HUES64 (cell line): ENCODE results near the gene RTBDN.
"Not testable (repeated sequence)": the region's sequence is repeated elsewhere in the genome, so short reads cannot be mapped to it uniquely, and the experiment has no call there.

Experiments
- H3K27ac ChIP-seq: 2 replicates; pipeline ENCODE4 v1.7.0; 2013; ENCODE audit warnings: low read depth, low read length, inconsistent platforms
- H3K27me3 ChIP-seq: 2 replicates; pipeline ENCODE4 v1.6.1; 2013; ENCODE audit warnings: mild to moderate bottlenecking, low read length; ENCODE audit not compliant: insufficient read depth
- H3K36me3 ChIP-seq: 2 replicates; pipeline ENCODE4 v1.6.1; 2013; ENCODE audit warnings: mild to moderate bottlenecking, low read length; ENCODE audit not compliant: insufficient read depth
- H3K4me1 ChIP-seq: 2 replicates; pipeline ENCODE4 v1.6.1; 2013; ENCODE audit warnings: mild to moderate bottlenecking, low read length, moderate library complexity; ENCODE audit not compliant: insufficient read depth
- H3K4me3 ChIP-seq: 2 replicates; pipeline ENCODE4 v1.5.1; 2013; ENCODE audit warnings: mild to moderate bottlenecking, low read length, moderate library complexity
- H3K9ac ChIP-seq: 2 replicates; pipeline ENCODE4 v1.6.1; 2013; ENCODE audit warnings: mild to moderate bottlenecking, low read depth, low read length
- H3K9me3 ChIP-seq: 2 replicates; pipeline ENCODE4 v1.6.1; 2013; ENCODE audit warnings: low read depth, low read length; ENCODE audit not compliant: insufficient read depth
- WGBS: fragments of 150-250, 120-280 bp; methylation state at CpG from one replicate; pipeline ENCODE4 v1.1.7; 2013; ENCODE audit warnings: missing lambda C conversion rate; 5-methylcytosine and 5-hydroxymethylcytosine counted together

The RTBDN gene

DNA sequence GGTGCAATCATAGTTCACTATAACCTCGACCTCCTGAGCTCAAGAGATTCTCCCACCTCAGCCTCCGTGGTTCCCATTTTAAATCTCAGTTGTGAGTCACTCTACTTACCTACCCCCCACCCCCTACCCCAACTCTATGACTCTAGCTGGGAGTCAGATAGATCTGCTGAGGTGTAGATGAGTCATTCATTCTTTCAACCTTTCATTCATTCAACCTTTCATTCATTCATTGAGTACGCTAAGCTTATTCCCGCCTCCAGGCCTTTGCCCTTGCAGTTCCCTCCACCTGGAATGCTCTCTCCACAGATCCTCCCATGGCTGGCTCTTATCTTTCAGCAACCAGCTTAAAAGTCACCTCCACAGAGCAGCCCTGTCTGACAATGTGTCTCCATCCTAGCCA lies 2.8 kb upstream of the RTBDN start:
- no peak overlapping the region for H3K4me3 ChIP-seq
- peaks cover 50% of the 10 kb centered on the region for H3K27me3 ChIP-seq
- WGBS: 57% methylated on average over 4 of the region's 4 CpGs
- H3K27ac ChIP-seq: no peak overlapping the region
- H3K36me3 ChIP-seq: no peaks in the 10 kb centered on the region
- no peaks in the 10 kb centered on the region for H3K9me3 ChIP-seq
- peaks cover 19% of the 10 kb centered on the region for H3K4me1 ChIP-seq
- H3K9ac ChIP-seq: no peak overlapping the region

DNA sequence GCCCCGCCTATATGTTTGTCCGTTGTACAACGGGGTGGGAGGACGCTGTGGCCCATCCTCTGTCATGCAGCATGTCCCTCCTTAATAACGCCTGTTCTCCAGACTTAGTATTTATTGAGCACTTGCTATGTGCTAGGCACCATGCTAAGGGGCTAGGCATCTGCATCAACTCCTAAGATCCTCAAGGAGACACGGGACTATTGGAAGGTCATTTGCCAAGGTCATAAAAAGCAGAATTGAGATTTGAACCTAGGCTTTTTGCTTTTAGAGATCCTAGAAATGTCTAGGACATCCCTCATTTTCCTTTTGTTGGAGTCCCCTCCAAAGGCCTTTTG lies 2.1 kb upstream of the RTBDN start:
- H3K36me3 ChIP-seq: no peaks in the 10 kb centered on the region
- H3K9me3 ChIP-seq: no peaks in the 10 kb centered on the region
- H3K4me3 ChIP-seq: peak overlapping the region; percentile 65; the same call in 1 of the 2 replicates
- no peak overlapping the region for H3K9ac ChIP-seq
- H3K27ac ChIP-seq: no peak overlapping the region
- H3K27me3 ChIP-seq: peaks cover 58% of the 10 kb centered on the region
- peaks cover 16% of the 10 kb centered on the region for H3K4me1 ChIP-seq
- WGBS: 12% methylated on average over 6 of the region's 6 CpGs

DNA sequence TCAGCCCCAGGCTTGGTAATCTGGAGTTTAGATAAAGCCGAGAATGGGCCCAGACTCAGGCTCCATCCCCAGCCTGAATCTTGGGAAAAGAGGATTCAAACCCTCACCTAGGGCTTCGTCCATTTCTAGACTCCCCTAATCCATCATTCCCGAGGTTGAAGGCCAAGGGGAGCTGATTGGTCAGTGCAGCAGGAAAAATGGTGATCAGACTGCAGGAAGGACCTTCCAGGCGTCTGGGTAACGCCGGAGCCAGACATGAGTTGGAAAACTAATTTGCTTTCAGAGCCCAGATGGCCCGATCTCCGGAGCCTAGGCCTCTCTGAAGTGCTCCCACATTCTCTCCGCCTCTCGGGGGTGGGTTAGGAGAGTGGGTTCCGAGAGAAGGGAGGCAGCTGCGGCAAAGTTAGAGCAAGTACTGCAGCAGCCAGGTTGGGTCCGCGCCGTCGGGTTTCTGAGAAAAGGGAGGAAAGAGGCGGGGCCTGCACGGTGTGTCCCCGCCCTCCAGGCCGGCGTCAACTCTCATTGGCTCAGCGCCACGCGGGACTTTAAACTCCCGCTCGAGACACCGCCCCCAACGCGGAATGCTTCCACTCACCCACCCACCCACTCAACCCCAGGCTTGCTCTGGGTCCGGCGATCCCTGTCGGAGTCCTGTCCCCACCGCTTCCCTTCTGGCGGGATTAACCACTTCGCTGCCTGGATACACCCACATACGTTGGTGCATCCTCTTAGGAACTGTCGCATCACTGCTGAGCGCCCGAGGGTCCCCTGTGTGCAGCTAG lies 788 bp upstream of the RTBDN start:
- no peaks in the 10 kb centered on the region for H3K36me3 ChIP-seq
- WGBS: 13% methylated on average over 39 of the region's 39 CpGs
- no peaks in the 10 kb centered on the region for H3K9me3 ChIP-seq
- no peak overlapping the region for H3K27ac ChIP-seq
- peaks cover 12% of the 10 kb centered on the region for H3K4me1 ChIP-seq
- peaks cover 63% of the 10 kb centered on the region for H3K27me3 ChIP-seq
- H3K9ac ChIP-seq: no peak overlapping the region
- H3K4me3 ChIP-seq: peak overlapping the region; percentile 65

DNA sequence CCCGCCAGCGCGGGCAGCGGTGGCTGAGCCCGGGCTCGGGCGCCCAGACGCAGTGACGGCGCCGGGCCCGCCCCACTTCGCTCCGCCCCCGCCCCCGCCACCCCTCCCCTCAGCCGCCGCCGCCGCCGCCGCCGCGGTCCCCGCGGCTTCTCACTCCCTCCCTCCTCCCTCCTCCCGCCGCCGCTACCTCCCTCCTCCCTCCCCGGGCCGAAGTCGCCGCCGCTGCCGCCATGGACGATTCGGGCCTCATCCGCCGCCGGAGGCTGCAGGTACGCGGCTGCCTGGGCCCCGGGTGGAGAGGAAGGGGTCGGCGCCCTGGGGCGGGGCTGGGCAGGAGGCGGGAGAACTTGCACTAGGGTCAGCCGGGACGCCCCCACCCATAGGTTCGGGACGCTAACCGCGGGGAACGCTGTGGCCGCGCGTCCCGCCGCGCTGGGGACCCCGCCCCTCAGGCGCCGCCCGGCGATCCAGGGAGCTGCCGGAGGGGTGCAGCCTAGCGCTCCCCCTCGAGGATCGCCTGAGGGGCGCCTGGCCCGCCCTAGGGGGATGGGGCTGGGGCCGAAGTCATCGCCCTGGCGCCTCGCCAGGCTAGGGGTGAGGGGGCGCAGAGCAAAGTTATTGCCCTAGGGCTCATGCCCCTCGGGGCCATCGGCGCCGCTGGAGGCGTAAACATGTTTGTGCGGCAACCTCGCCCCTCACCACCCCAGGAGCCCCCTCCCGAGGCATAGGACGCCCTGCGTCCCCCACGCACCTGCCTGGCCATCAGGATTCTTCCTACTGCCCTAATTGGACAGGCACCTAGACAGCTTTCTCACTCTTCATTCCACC lies 427 bp downstream of the RTBDN start:
- H3K36me3 ChIP-seq: no peaks in the 10 kb centered on the region
- H3K4me3 ChIP-seq: peak overlapping the region; percentile 65
- H3K9me3 ChIP-seq: no peaks in the 10 kb centered on the region
- peaks cover 10% of the 10 kb centered on the region for H3K4me1 ChIP-seq
- under 1% methylated on average over 58 of the region's 87 CpGs for WGBS
- H3K27ac ChIP-seq: no peak overlapping the region; the same call in 1 of the 2 replicates
- peak overlapping the region; percentile 38; the same call in 1 of the 2 replicates for H3K9ac ChIP-seq
- peaks cover 57% of the 10 kb centered on the region for H3K27me3 ChIP-seq

DNA sequence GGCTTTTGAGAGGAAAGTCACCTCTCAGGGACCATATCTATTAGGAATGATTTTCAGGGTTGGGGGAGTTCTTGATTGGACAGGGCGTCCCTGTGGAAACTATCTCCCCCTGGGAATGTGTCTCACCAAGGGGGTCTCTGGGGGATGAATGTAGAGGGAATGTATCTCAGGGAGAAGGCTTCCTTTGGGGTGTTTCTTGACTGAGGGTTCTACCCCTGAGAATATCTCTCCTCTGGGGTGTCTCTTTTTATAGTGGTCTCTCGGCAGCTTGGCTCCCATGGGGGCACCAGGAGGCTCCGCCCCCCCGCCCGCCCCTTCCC lies 1.0 kb downstream of the RTBDN start:
- Histone ChIP-seq H3K36me3 (no peaks in the 10 kb centered on the region), H3K4me3 (peak overlapping the region; percentile 36), H3K9me3 (no peaks in the 10 kb centered on the region), H3K4me1 (peaks cover 10% of the 10 kb centered on the region), H3K27ac (no peak overlapping the region), H3K9ac (no peak overlapping the region), H3K27me3 (peaks cover 59% of the 10 kb centered on the region)
- WGBS: 6% methylated on average over 2 of the region's 5 CpGs

- H3K27me3 ChIP-seq: peaks cover 26% of the 10 kb centered on the region; the same call in 1 of the 2 replicates
- 17% methylated on average over 23 of the region's 23 CpGs for WGBS
- no peak overlapping the region for H3K9ac ChIP-seq
- no peaks in the 10 kb centered on the region for H3K4me1 ChIP-seq
- H3K9me3 ChIP-seq: no peaks in the 10 kb centered on the region
- peak overlapping the region; percentile 42 for H3K4me3 ChIP-seq
- H3K27ac ChIP-seq: no peak overlapping the region
- no peaks in the 10 kb centered on the region for H3K36me3 ChIP-seq
These were observed 5.9 kb downstream of the RTBDN start for GRCh38 chr19:12828494-12828893.

- peaks cover 4% of the 10 kb centered on the region; the same call in 1 of the 2 replicates for H3K27me3 ChIP-seq
- H3K4me3 ChIP-seq: peak overlapping the region; percentile 52
- H3K27ac ChIP-seq: no peak overlapping the region
- no peaks in the 10 kb centered on the region for H3K4me1 ChIP-seq
- 9% methylated on average over 46 of the region's 46 CpGs for WGBS
- H3K9ac ChIP-seq: no peak overlapping the region; the same call in 1 of the 2 replicates
- H3K36me3 ChIP-seq: no peaks in the 10 kb centered on the region
- no peaks in the 10 kb centered on the region for H3K9me3 ChIP-seq
These were observed 8.9 kb downstream of the RTBDN start for GRCh38 chr19:12825254-12826131.

- no peak overlapping the region for H3K4me3 ChIP-seq
- no peaks in the 10 kb centered on the region for H3K27me3 ChIP-seq
- no peaks in the 10 kb centered on the region for H3K36me3 ChIP-seq
- no peak overlapping the region for H3K27ac ChIP-seq
- 88% methylated on average over 2 of the region's 2 CpGs for WGBS
- no peak overlapping the region for H3K9ac ChIP-seq
- no peaks in the 10 kb centered on the region for H3K9me3 ChIP-seq
- no peaks in the 10 kb centered on the region for H3K4me1 ChIP-seq
These were observed 12.6 kb downstream of the RTBDN start for GRCh38 chr19:12821761-12822160.

GRCh38 chr19:12817810-12818209 lies 16.6 kb downstream of the RTBDN start:
- H3K4me1 ChIP-seq, H3K9me3 ChIP-seq, H3K27ac ChIP-seq, H3K9ac ChIP-seq, H3K4me3 ChIP-seq, H3K27me3 ChIP-seq: not testable (repeated sequence)
- 94% methylated on average over 11 of the region's 11 CpGs for WGBS
- H3K36me3 ChIP-seq: peaks cover 28% of the 10 kb centered on the region

DNA sequence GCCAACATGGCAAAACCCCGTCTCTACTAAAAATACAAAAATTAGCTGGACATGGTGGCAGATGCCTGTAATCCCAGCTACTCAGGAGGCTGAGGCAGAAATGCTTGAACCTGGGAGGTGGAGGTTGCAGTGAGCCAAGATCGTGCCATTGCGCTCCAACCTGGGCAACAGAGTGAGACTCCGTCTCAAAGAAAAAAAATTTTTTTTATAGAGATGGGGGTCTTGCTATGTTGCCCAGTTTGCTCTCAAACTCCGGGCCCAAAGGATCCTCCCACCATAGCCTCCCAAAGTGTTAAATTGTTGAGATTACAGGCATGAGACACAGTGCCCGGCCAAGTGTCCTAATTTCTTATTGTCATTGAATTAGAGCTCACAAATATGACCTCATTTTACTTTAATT lies 17.2 kb downstream of the RTBDN start:
- not testable (repeated sequence) for H3K9me3 ChIP-seq, H3K27ac ChIP-seq, H3K27me3 ChIP-seq, H3K4me1 ChIP-seq, H3K4me3 ChIP-seq, H3K9ac ChIP-seq
- WGBS: 93% methylated on average over 6 of the region's 6 CpGs
- H3K36me3 ChIP-seq: peaks cover 28% of the 10 kb centered on the region

GRCh38 chr19:12815088-12815487 lies 19.3 kb downstream of the RTBDN start:
- H3K27me3 ChIP-seq: no peaks in the 10 kb centered on the region
- no peak overlapping the region for H3K27ac ChIP-seq
- H3K9ac ChIP-seq: no peak overlapping the region
- H3K9me3 ChIP-seq: no peaks in the 10 kb centered on the region
- H3K4me1 ChIP-seq: no peaks in the 10 kb centered on the region
- H3K36me3 ChIP-seq: peaks cover 45% of the 10 kb centered on the region
- no peak overlapping the region for H3K4me3 ChIP-seq
- WGBS: 98% methylated on average over 7 of the region's 7 CpGs
